OCI-LY1 (cell line): ENCODE measurements around the gene BTNL9.
"Not testable (repeated sequence)": the region's sequence is repeated elsewhere in the genome, so short reads cannot be mapped to it uniquely, and the experiment has no call there.

ENCODE experiments used
- H2AFZ ChIP-seq: fragments of 200-600 bp; sonication (generic), shearing (Covaris generic); 2 replicates; pipeline ENCODE4 v1.6.0; 2014; ENCODE audit warnings: antibody characterized with exemption, mild to moderate bottlenecking, low read length
- H3F3A ChIP-seq: fragments of 200-600 bp; sonication (generic), shearing (Covaris generic); 2 replicates; pipeline ENCODE4 v1.6.0; 2014; ENCODE audit warnings: mild to moderate bottlenecking, antibody characterized with exemption, low read length, moderate library complexity; ENCODE audit not compliant: insufficient read depth
- H3K27ac ChIP-seq: fragments of 200-600 bp; sonication (generic); 2 replicates; pipeline ENCODE4 v1.5.1; 2014; ENCODE audit warnings: low read length, mixed run types, mild to moderate bottlenecking, low read depth; ENCODE audit not compliant: poor library complexity, severe bottlenecking
- H3K27me3 ChIP-seq: fragments of 200-600 bp; sonication (generic); 2 replicates; pipeline ENCODE4 v1.6.0; 2014; ENCODE audit warnings: antibody characterized with exemption, mild to moderate bottlenecking, low read length, moderate library complexity; ENCODE audit not compliant: insufficient read depth
- H3K36me3 ChIP-seq: fragments of 200-600 bp; sonication (generic); 2 replicates; pipeline ENCODE4 v1.6.1; 2014; ENCODE audit warnings: mild to moderate bottlenecking, antibody characterized with exemption, low read length, moderate library complexity, mixed read lengths; ENCODE audit not compliant: insufficient read depth
- H3K4me1 ChIP-seq: fragments of 200-600 bp; sonication (generic); 2 replicates; pipeline ENCODE4 v1.5.1; 2014; ENCODE audit warnings: mild to moderate bottlenecking, low read length, moderate library complexity; ENCODE audit not compliant: insufficient read depth, severe bottlenecking
- H3K4me2 ChIP-seq: fragments of 200-600 bp; sonication (generic), shearing (Covaris generic); 2 replicates; pipeline ENCODE4 v1.6.1; 2014; ENCODE audit warnings: low read length
- H3K4me3 ChIP-seq: fragments of 200-600 bp; sonication (generic); 2 replicates; pipeline ENCODE4 v1.5.1; 2014; ENCODE audit warnings: low read length, low read depth, mild to moderate bottlenecking, mixed read lengths; ENCODE audit not compliant: poor library complexity, severe bottlenecking
- H3K79me2 ChIP-seq: fragments of 200-600 bp; shearing (Covaris generic); 2 replicates; pipeline ENCODE4 v1.6.1; 2016; ENCODE audit warnings: mixed run types, low read length, mixed read lengths; ENCODE audit not compliant: insufficient read depth
- H3K9ac ChIP-seq: fragments of 200-600 bp; sonication (generic), shearing (Covaris generic); 2 replicates; pipeline ENCODE4 v1.6.1; 2014; ENCODE audit warnings: mild to moderate bottlenecking, low read length, mixed read lengths
- H3K9me2 ChIP-seq: fragments of 200-600 bp; sonication (generic), shearing (Covaris generic); 2 replicates; pipeline ENCODE4 v1.6.1; 2014; ENCODE audit warnings: low read depth, mild to moderate bottlenecking, low read length, mixed read lengths
- H3K9me3 ChIP-seq: fragments of 200-600 bp; shearing (Covaris generic); 2 replicates; pipeline ENCODE4 v1.6.1; 2014; ENCODE audit warnings: low read length, mixed read lengths
- H4K20me1 ChIP-seq: fragments of 200-600 bp; sonication (generic), shearing (Covaris generic); 2 replicates; pipeline ENCODE4 v1.6.0; 2016; ENCODE audit warnings: mild to moderate bottlenecking, low read length; ENCODE audit not compliant: insufficient read depth
- EZH2 ChIP-seq: fragments of 200-600 bp; sonication (generic), shearing (Covaris generic); IDR thresholded peaks from 2 replicates; pipeline ENCODE4 v1.8.0; 2017; ENCODE audit warnings: borderline replicate concordance, mixed run types, mild to moderate bottlenecking, antibody characterized with exemption, low read length, moderate library complexity, mixed read lengths
- TF ChIP-seq, protein P1 (sequence below): fragments of 200-600 bp; sonication (generic), shearing (Covaris generic); IDR thresholded peaks from 2 replicates; pipeline ENCODE4 v1.5.1; 2017; ENCODE audit warnings: mild to moderate bottlenecking, antibody characterized with exemption, low read length, moderate library complexity, mixed read lengths

Gene BTNL9

DNA sequence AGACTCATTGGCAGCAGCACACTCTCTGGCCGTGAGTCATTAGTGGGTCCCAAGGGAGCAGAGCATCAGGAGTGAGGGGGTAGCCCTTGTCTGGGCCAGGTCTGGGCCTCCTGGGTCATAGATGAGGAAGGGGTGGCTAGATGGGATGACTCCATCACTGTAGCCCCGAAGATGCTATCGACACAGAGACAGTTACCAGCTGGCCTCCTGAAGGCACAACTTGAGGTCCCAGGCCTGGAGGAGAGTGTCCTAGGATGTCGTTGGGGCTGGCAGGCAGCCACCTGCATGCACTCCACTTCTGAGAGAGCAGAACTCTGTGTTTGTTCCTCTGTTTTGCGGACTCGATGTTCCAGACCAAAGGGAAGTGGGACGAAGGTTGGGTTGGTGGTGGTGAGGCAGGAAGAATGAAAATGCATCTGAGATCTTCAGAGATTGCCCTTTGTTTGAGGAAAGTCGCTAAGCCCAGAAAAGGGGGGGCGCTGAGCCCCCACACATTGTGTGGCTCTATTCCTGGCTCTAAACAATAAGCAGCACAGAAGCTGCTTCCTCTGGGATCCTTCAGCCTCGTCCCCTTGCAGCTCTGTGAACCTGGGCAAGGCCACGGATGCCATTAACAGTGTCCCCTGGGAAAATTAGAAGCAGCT lies 4.7 kb downstream of the BTNL9 start:
- H3K4me3 ChIP-seq = peak overlapping the region; percentile 37
- H3K9me2 ChIP-seq = no peaks in the 10 kb centered on the region
- peak overlapping the region; percentile 34; the same call in 1 of the 2 replicates for H3K9ac ChIP-seq
- TF ChIP-seq EZH2 = no peak
- TF ChIP-seq, protein P1, sequence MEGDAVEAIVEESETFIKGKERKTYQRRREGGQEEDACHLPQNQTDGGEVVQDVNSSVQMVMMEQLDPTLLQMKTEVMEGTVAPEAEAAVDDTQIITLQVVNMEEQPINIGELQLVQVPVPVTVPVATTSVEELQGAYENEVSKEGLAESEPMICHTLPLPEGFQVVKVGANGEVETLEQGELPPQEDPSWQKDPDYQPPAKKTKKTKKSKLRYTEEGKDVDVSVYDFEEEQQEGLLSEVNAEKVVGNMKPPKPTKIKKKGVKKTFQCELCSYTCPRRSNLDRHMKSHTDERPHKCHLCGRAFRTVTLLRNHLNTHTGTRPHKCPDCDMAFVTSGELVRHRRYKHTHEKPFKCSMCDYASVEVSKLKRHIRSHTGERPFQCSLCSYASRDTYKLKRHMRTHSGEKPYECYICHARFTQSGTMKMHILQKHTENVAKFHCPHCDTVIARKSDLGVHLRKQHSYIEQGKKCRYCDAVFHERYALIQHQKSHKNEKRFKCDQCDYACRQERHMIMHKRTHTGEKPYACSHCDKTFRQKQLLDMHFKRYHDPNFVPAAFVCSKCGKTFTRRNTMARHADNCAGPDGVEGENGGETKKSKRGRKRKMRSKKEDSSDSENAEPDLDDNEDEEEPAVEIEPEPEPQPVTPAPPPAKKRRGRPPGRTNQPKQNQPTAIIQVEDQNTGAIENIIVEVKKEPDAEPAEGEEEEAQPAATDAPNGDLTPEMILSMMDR = no peak
- no peaks in the 10 kb centered on the region for H3K9me3 ChIP-seq
- H3K27me3 ChIP-seq = no peaks in the 10 kb centered on the region
- peak overlapping the region; percentile 55; the same call in 1 of the 2 replicates for H3K4me2 ChIP-seq
- H3K79me2 ChIP-seq = no peaks in the 10 kb centered on the region
- peak overlapping the region; percentile 75 for H3K27ac ChIP-seq
- H3K36me3 ChIP-seq = no peaks in the 10 kb centered on the region
- no peaks in the 10 kb centered on the region for H4K20me1 ChIP-seq
- no peaks in the 10 kb centered on the region for H3F3A ChIP-seq
- H2AFZ ChIP-seq = no peak overlapping the region
- peaks cover 60% of the 10 kb centered on the region for H3K4me1 ChIP-seq

DNA sequence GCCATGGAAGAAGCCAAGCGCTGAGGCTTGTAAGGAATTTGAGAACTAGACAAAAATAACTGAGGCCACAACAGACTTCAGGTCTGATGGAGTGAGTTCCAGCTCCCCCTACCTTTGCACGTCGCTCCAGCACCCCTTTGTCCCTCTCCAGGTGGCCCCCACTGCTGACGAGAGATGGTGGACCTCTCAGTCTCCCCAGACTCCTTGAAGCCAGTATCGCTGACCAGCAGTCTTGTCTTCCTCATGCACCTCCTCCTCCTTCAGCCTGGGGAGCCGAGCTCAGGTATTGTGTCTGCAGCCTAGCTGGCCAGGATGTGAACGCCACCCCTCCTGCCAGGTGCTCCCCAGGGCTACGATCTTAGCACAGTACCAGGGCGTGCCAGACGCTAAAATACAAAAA lies 5.2 kb downstream of the BTNL9 start:
- peak overlapping the region; percentile 55; the same call in 1 of the 2 replicates for H3K4me2 ChIP-seq

GRCh38 chr5:181045857-181046256 lies 5.8 kb downstream of the BTNL9 start:
- H3K9me3 ChIP-seq, H3K9me2 ChIP-seq, H3K9ac ChIP-seq, H3K27me3 ChIP-seq, H3K36me3 ChIP-seq, H4K20me1 ChIP-seq, H3F3A ChIP-seq, H2AFZ ChIP-seq, H3K79me2 ChIP-seq: not testable (repeated sequence)
- peaks cover 71% of the 10 kb centered on the region for H3K4me1 ChIP-seq
- peak overlapping the region; percentile 75 for H3K27ac ChIP-seq
- peak overlapping the region; percentile 38 for H3K4me3 ChIP-seq
- peak overlapping the region; percentile 55; the same call in 1 of the 2 replicates for H3K4me2 ChIP-seq

More for the DNA sequence above, 5.2 kb downstream of the BTNL9 start:
- Histone ChIP-seq H3K9me2 (no peaks in the 10 kb centered on the region), H3K36me3 (no peaks in the 10 kb centered on the region), H3K4me1 (peaks cover 65% of the 10 kb centered on the region), H3K27ac (peak overlapping the region; percentile 75), H3K9me3 (no peaks in the 10 kb centered on the region), H2AFZ (no peak overlapping the region), H4K20me1 (no peaks in the 10 kb centered on the region), H3K27me3 (no peaks in the 10 kb centered on the region), H3K4me3 (peak overlapping the region; percentile 37), H3F3A (no peaks in the 10 kb centered on the region), H3K79me2 (no peaks in the 10 kb centered on the region), H3K9ac (peak overlapping the region; percentile 34; the same call in 1 of the 2 replicates)
- TF ChIP-seq EZH2 = no peak
- TF ChIP-seq, protein P1 = no peak

DNA sequence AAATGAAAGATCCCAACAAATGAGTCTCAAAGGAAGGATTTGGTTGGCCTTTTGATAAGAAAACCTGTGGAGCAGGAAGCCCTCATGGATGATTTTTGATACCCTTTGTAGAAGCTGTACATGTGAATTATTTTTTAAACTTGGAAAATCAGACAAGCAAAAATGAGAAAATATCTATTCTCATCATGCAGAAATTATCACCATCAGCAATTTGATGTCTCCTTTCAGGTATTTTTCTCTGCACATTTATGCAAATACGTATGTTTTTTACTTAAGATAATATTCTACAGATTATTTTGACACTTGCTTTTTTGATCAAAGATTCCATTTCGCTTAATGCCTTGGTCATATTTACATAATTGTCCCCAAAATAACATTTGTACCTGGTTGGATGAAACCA lies 7.2 kb downstream of the BTNL9 start:
- Histone ChIP-seq H3K9me2 (no peaks in the 10 kb centered on the region), H3K9me3 (no peaks in the 10 kb centered on the region), H3K4me1 (peaks cover 85% of the 10 kb centered on the region), H3K4me2 (peak overlapping the region; percentile 45), H3F3A (no peaks in the 10 kb centered on the region), H3K4me3 (peak overlapping the region; percentile 38), H4K20me1 (no peaks in the 10 kb centered on the region), H2AFZ (no peak overlapping the region), H3K27me3 (no peaks in the 10 kb centered on the region), H3K79me2 (no peaks in the 10 kb centered on the region), H3K27ac (peak overlapping the region; percentile 75), H3K9ac (peak overlapping the region; percentile 45; the same call in 1 of the 2 replicates), H3K36me3 (no peaks in the 10 kb centered on the region)
- no peak for TF ChIP-seq EZH2
- TF ChIP-seq, protein P1 = no peak
